Measurements from ENCODE around the gene CABP4.

GRCh38 chr11:67449116-67449844 is 5.9 kb upstream of the CABP4 start:
- TF ChIP-seq CTCF (IDR thresholded peaks at IDR 0.05) (no peak), POLR2AphosphoS5 (IDR thresholded peaks at IDR 0.05) (no peak)
